Erythroblast (primary cell): ENCODE results near the gene GPC6.

ENCODE experiments used
- GATA1 ChIP-seq: IDR thresholded peaks from 2 replicates; pipeline ENCODE4 v1.6.1; 2011; ENCODE audit warnings: low read depth, mild to moderate bottlenecking, control low read depth, low read length, moderate library complexity
- POLR2A ChIP-seq: IDR thresholded peaks from 2 replicates; pipeline ENCODE4 v1.6.1; 2011; ENCODE audit warnings: mild to moderate bottlenecking, low read length

- no peak for TF ChIP-seq POLR2A
- no peak for TF ChIP-seq GATA1
Observed at GRCh38 chr13:93339550-93339949, 112.9 kb downstream of the GPC6 start.
